ENCODE data around the gene BOC.

BOC gene

GRCh38 chr3:113222451-113223086, 11.2 kb downstream of the BOC start:
- no peak for TF ChIP-seq CTCF (IDR thresholded peaks at IDR 0.05)

- TF ChIP-seq CTCF (IDR thresholded peaks at IDR 0.05): no peak
Observed at GRCh38 chr3:113223475-113224281, 12.3 kb downstream of the BOC start.

GRCh38 chr3:113225286-113225685, 13.9 kb downstream of the BOC start:
- TF ChIP-seq CTCF (IDR thresholded peaks at IDR 0.05): no peak

GRCh38 chr3:113226491-113226890, 15.1 kb downstream of the BOC start:
- TF ChIP-seq CTCF (IDR thresholded peaks at IDR 0.05): no peak

- no peak for TF ChIP-seq CTCF (IDR thresholded peaks at IDR 0.05)
Observed at GRCh38 chr3:113227146-113227545, 15.8 kb downstream of the BOC start.

GRCh38 chr3:113228498-113229286, 17.3 kb downstream of the BOC start:
- TF ChIP-seq CTCF (IDR thresholded peaks at IDR 0.05): no peak

GRCh38 chr3:113231391-113231790, 20.0 kb downstream of the BOC start:
- TF ChIP-seq CTCF (IDR thresholded peaks at IDR 0.05): no peak
